Kidney epithelial cell (primary cell): ENCODE data around the gene MTOR. TPM values are rescaled to one million over a fixed set of nuclear protein-coding genes. Genes with fewer than 3 reads are reported as not detected.

ENCODE experiments used
- DNase-seq: peaks from one replicate; pipeline ENCODE4 v3.0.0-alpha.2; 2010; ENCODE audit warnings: low read depth
- H3K27me3 ChIP-seq: 2 replicates; pipeline ENCODE4 v1.6.0; 2011; ENCODE audit warnings: low read length; ENCODE audit not compliant: control insufficient read depth, insufficient read depth
- H3K36me3 ChIP-seq: 2 replicates; pipeline ENCODE4 v1.5.1; 2011; ENCODE audit warnings: low read length; ENCODE audit not compliant: control insufficient read depth, insufficient read depth
- H3K4me3 ChIP-seq: 2 replicates; pipeline ENCODE4 v1.5.1; 2011; ENCODE audit warnings: low read depth, mild to moderate bottlenecking, control low read depth, low read length
- total RNA-seq: library from RNA; depleted of rRNA; stranded (reverse); fragments of >200 nt; gene quantifications from 2 replicates; pipeline ENCODE4 v1.2.3, GENCODE V29; 2015
- TF ChIP-seq, protein P1 (sequence below): IDR thresholded peaks from 2 replicates; pipeline ENCODE4 v1.5.1; 2011; ENCODE audit warnings: mild to moderate bottlenecking, moderate library complexity, low read length, control low read depth, inconsistent platforms; ENCODE audit not compliant: insufficient read depth, poor library complexity, severe bottlenecking

Gene MTOR
- total RNA-seq, 1 donor from 2014 or later: 41.3 TPM

DNA sequence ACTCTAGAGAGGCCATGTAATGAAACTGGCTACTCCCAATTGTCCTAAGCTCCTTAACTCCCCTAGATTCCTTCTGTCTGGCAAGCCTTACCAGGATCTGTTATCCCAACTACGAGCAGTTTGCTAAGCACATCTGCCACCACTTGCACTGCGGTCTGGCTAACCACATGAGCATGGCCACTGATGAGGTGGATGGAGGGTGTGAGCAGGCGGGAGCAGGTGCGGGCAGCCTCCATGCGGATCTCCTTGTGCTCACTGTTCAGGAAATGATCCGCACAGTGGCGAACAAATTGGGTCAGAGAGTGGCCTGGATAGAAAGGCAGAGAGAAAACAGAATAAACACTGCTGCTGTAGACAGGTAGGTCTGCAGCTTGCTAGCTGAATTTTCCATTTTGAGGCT lies 24.0 kb downstream of the MTOR start:
- DNase-seq: no peak
- peaks cover 3% of the 10 kb centered on the region for H3K36me3 ChIP-seq
- H3K4me3 ChIP-seq: no peak overlapping the region
- H3K27me3 ChIP-seq: no peaks in the 10 kb centered on the region
- TF ChIP-seq, protein P1, sequence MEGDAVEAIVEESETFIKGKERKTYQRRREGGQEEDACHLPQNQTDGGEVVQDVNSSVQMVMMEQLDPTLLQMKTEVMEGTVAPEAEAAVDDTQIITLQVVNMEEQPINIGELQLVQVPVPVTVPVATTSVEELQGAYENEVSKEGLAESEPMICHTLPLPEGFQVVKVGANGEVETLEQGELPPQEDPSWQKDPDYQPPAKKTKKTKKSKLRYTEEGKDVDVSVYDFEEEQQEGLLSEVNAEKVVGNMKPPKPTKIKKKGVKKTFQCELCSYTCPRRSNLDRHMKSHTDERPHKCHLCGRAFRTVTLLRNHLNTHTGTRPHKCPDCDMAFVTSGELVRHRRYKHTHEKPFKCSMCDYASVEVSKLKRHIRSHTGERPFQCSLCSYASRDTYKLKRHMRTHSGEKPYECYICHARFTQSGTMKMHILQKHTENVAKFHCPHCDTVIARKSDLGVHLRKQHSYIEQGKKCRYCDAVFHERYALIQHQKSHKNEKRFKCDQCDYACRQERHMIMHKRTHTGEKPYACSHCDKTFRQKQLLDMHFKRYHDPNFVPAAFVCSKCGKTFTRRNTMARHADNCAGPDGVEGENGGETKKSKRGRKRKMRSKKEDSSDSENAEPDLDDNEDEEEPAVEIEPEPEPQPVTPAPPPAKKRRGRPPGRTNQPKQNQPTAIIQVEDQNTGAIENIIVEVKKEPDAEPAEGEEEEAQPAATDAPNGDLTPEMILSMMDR: no peak

DNA sequence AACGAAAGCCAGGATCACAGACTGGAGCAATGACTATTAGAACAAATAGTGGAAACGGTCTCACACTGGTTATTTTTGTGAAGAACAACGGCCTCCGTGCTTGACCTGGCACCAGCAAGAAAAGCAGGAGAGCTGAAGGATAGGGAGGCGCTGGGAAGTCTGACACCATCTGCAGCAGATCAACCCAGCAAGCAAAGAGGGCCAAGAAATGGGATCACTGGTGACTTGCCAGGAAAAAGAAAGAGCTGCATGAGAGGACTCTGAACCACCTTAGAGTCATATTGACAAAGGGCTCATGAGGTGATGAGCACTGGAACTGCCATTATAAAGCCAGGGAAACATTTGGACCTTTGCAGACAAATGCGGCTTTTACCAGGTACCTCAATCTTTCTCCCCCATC lies 25.0 kb downstream of the MTOR start:
- peaks cover 3% of the 10 kb centered on the region for H3K36me3 ChIP-seq
- no peak overlapping the region for H3K4me3 ChIP-seq
- no peaks in the 10 kb centered on the region for H3K27me3 ChIP-seq
- TF ChIP-seq, protein P1: no peak
- no peak for DNase-seq

DNA sequence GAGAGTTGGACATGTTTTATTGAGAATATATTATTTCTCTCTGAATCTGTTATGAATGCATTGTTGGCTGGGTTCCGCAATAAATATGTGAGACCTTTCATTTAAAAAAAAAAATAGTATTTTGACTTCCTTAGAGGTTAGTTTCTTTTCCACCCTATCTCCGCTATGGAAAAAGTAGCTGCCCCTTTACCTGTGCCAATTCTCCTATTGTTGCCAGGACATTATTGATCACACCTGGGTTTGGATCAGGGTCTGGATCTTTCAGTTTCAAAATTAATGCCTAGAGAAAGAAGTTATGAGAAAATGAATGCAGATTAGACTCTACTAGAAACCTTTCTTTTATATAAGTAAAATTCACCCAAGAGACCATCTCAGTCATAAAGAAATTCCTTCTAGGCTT lies 29.1 kb downstream of the MTOR start:
- Histone ChIP-seq H3K36me3 (peaks cover 4% of the 10 kb centered on the region), H3K4me3 (no peak overlapping the region), H3K27me3 (no peaks in the 10 kb centered on the region)
- no peak for DNase-seq
- TF ChIP-seq, protein P1: no peak

DNA sequence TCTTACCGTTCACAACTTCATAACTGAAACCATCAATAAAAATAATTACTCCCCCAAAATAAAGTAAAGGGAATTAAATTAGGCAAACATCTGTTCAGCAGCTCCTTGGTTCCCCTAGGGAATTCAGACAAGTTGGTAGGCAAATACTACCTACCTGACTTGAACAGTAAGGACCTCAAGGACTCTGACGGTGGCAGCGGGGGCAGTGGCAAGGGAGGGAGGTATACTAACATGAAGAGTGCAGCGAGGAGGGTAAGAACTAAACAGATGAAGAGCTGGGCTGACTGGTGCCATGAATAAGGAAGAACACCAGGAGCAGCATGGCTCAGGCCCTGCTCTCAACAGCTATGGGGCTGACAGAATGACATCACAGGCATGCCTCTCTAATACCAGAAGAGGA lies 33.1 kb downstream of the MTOR start:
- no peak overlapping the region for H3K4me3 ChIP-seq
- TF ChIP-seq, protein P1: no peak
- H3K36me3 ChIP-seq: peaks cover 4% of the 10 kb centered on the region
- no peaks in the 10 kb centered on the region for H3K27me3 ChIP-seq
- no peak for DNase-seq

DNA sequence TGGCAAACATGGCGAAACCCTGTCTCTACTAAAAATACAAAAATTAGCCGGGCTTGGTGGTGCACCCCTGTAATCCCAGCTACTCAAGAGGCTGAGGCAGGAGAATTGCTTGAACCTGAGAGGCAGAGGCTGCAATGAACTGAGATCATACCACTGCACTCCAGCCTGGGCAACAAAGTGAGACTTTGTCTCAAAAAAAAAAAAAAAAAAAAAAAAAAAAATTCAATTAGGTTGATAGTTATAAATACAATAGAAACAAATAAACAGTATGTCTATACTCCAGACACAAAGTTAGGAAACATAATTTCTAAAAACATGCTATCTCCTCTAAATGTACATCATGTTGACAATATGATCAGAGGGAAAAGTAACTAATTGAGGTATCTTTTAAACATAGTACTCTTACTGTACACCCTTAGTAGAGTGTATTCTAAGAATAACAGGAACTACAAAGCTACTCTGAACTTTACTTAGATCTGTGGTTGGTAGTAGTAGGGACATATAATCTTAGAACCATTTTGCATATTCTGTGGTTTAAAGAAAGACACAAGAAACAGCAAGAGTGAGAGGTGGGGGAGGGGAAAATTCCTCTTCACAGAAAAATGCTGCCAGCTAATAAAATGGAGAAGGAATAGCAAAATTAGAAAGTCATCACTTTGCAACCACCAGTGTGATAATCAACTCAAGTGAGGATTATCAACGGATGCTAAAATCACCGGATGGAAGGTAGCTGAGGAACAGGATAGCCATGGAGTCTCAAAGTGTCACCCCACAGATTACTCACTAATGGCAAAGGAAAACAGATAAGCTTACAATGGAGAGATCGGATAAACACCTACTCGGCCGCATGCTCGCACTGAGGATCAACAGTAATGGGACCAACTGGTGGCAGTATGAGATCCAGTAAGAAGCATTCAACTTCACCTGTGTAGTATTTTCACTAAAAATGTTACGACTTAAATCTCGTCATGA lies 35.0 kb downstream of the MTOR start:
- H3K4me3 ChIP-seq: no peak overlapping the region
- DNase-seq: no peak
- H3K27me3 ChIP-seq: no peaks in the 10 kb centered on the region
- H3K36me3 ChIP-seq: peaks cover 4% of the 10 kb centered on the region
- TF ChIP-seq, protein P1: no peak

DNA sequence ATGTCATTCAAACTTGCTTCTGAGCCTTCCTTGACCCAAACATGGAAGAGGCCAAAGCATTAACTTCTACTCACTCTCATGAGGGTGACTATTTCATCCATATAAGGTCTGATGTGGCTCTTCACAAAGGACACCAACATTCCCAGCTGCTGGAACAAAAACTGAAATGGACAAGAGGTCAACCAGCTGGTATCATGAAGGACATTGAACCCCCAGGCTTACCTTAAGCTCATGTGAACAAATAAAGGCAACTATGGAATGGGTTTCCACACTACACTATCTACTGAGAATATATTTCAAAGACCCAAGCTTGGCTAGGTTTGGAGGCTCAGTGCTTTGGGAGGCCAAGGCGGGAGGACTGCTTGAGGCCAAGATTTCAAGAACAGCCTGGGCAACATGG lies 46.3 kb downstream of the MTOR start:
- peaks cover 5% of the 10 kb centered on the region for H3K36me3 ChIP-seq
- no peaks in the 10 kb centered on the region for H3K27me3 ChIP-seq
- H3K4me3 ChIP-seq: no peak overlapping the region
- TF ChIP-seq, protein P1: no peak
- no peak for DNase-seq
